MCF 10A (cell line): ENCODE data around the gene POLR3B. TPM values are rescaled to one million over a fixed set of nuclear protein-coding genes. Genes with fewer than 3 reads are reported as not detected.

Experiments used
- BruUV-seq: library from RNA; stranded (reverse); fragments of 400-500 nt; replicated peaks from 2 replicates; lab custom pipeline; 2021; lab: Mats Ljungman, UMichigan
- CTCF ChIA-PET: fragments of 300-600 bp; sonication (Branson Sonifier 250); formaldehyde crosslinking; extraction: SDS; loops from one replicate; lab custom pipeline; 2021; ENCODE audit warnings: antibody characterized with exemption, inconsistent platforms; lab: Yijun Ruan, JAX
- POLR2A ChIA-PET: fragments of 300-600, 350-650 bp; sonication (Branson Sonifier 250); formaldehyde crosslinking; extraction: SDS; loops from one replicate; lab custom pipeline; 2020; ENCODE audit warnings: antibody characterized with exemption, inconsistent platforms; lab: Yijun Ruan, JAX
- DNase-seq: peaks from one replicate; pipeline ENCODE4 v3.0.0-alpha.2; 2018; ENCODE audit not compliant: unreplicated experiment
- H3K27ac Mint-ChIP-seq: one replicate; pipeline ENCODE4 v1.8.0; 2022; ENCODE audit warnings: mild to moderate bottlenecking, low read depth, mixed read lengths; ENCODE audit not compliant: unreplicated experiment
- H3K27me3 Mint-ChIP-seq: one replicate; pipeline ENCODE4 v1.8.0; 2022; ENCODE audit warnings: mixed read lengths; ENCODE audit not compliant: insufficient read depth, unreplicated experiment
- H3K36me3 Mint-ChIP-seq: one replicate; pipeline ENCODE4 v1.8.0; 2022; ENCODE audit warnings: mild to moderate bottlenecking, moderate library complexity, mixed read lengths; ENCODE audit not compliant: insufficient read depth, unreplicated experiment
- H3K4me1 Mint-ChIP-seq: one replicate; pipeline ENCODE4 v1.8.0; 2022; ENCODE audit warnings: mixed read lengths; ENCODE audit not compliant: insufficient read depth, unreplicated experiment
- H3K4me3 Mint-ChIP-seq: one replicate; pipeline ENCODE4 v1.8.0; 2022; ENCODE audit warnings: mild to moderate bottlenecking, moderate library complexity, mixed read lengths; ENCODE audit not compliant: unreplicated experiment
- H3K9me3 Mint-ChIP-seq: one replicate; pipeline ENCODE4 v1.8.0; 2022; ENCODE audit warnings: mixed read lengths; ENCODE audit not compliant: unreplicated experiment
- CTCF ChIP-seq: fragments of 200-600 bp; IDR thresholded peaks from one replicate; pipeline ENCODE4 v1.8.0; 2022; ENCODE audit warnings: antibody characterized with exemption, mild to moderate bottlenecking; ENCODE audit not compliant: unreplicated experiment
- intact Hi-C: fragments of 100-400 bp; cut with micrococcal nuclease; formaldehyde crosslinking; loops from 2 replicates; pipeline ENCODE4 v1.14.1; 2022
- total RNA-seq: library from RNA; stranded (reverse); gene quantifications from 2 replicates; pipeline ENCODE4 v1.2.3, GENCODE V29; 2022

Gene POLR3B
- total RNA-seq, 1 experiment from 2014 or later: 15.7 TPM

GRCh38 chr12:106452309-106452708, 94.8 kb downstream of the POLR3B start:
- Mint-ChIP-seq H3K4me3 (no peak overlapping the region), H3K9me3 (no peaks in the 10 kb centered on the region), H3K4me1 (no peaks in the 10 kb centered on the region), H3K27me3 (no peaks in the 10 kb centered on the region), H3K36me3 (peaks cover 24% of the 10 kb centered on the region), H3K27ac (no peak overlapping the region)
- BruUV-seq: no TSS peak
- CTCF ChIA-PET: interaction anchor here (0.6 to 0.8 kb wide), 2 partner anchors 56 to 390 kb away, joined by 3 read pairs; no protein-coding TSS in a partner anchor
- TF ChIP-seq CTCF: no peak
- intact Hi-C loops: no loop called here
- DNase-seq: no peak
- POLR2A ChIA-PET: no interaction called here

- Mint-ChIP-seq H3K4me1 (no peaks in the 10 kb centered on the region), H3K9me3 (no peaks in the 10 kb centered on the region), H3K27ac (no peak overlapping the region), H3K36me3 (peaks cover 22% of the 10 kb centered on the region), H3K27me3 (no peaks in the 10 kb centered on the region), H3K4me3 (no peak overlapping the region)
- BruUV-seq: no TSS peak
- DNase-seq: no peak
- intact Hi-C loops: no loop called here
- ChIA-PET POLR2A (no interaction called here), CTCF (no interaction called here)
- no peak for TF ChIP-seq CTCF
These were observed 97.6 kb downstream of the POLR3B start for GRCh38 chr12:106455111-106455510.

- Mint-ChIP-seq H3K27me3 (no peaks in the 10 kb centered on the region), H3K27ac (peak overlapping the region; percentile 17), H3K4me3 (no peak overlapping the region), H3K9me3 (no peaks in the 10 kb centered on the region), H3K4me1 (no peaks in the 10 kb centered on the region), H3K36me3 (peaks cover 38% of the 10 kb centered on the region)
- CTCF ChIA-PET: interaction anchor here (0.6 kb wide), 1 partner anchor 101 kb away, joined by 3 read pairs; no protein-coding TSS in a partner anchor
- intact Hi-C loops: no loop called here
- no peak for TF ChIP-seq CTCF
- POLR2A ChIA-PET: no interaction called here
- DNase-seq: no peak
- no TSS peak for BruUV-seq
These were observed 101.6 kb downstream of the POLR3B start for GRCh38 chr12:106459124-106459523.

- no TSS peak for BruUV-seq
- DNase-seq: no peak
- Mint-ChIP-seq H3K27me3 (no peaks in the 10 kb centered on the region), H3K27ac (peak overlapping the region; percentile 17), H3K4me3 (no peak overlapping the region), H3K9me3 (no peaks in the 10 kb centered on the region), H3K36me3 (peaks cover 38% of the 10 kb centered on the region), H3K4me1 (no peaks in the 10 kb centered on the region)
- intact Hi-C loops: no loop called here
- ChIA-PET POLR2A (no interaction called here), CTCF (interaction anchor here (0.6 kb wide), 1 partner anchor 101 kb away, joined by 3 read pairs; no protein-coding TSS in a partner anchor)
- TF ChIP-seq CTCF: no peak
These were observed 102.0 kb downstream of the POLR3B start for GRCh38 chr12:106459534-106459933.
